Fibroblast of lung (primary cell): ENCODE measurements around the gene PDZD7. TPM values are rescaled to one million over a fixed set of nuclear protein-coding genes. Genes with fewer than 3 reads are reported as not detected.

ENCODE experiments used
- DNase-seq, 2 donors: peaks; one replicate each; pipeline versions ENCODE4 v3.0.0 to v3.0.0-alpha.2; 2010; ENCODE audit warnings: low read depth in 2 of 2
- H2AFZ ChIP-seq: 2 replicates; pipeline ENCODE4 v1.5.1; 2012; ENCODE audit warnings: low read length, control low read depth, inconsistent platforms
- H3K27ac ChIP-seq: 2 replicates; pipeline ENCODE4 v1.5.1; 2011; ENCODE audit warnings: low read length, control low read depth; ENCODE audit not compliant: insufficient read depth
- H3K27me3 ChIP-seq: 2 replicates; pipeline ENCODE4 v1.5.1; 2011; ENCODE audit warnings: mild to moderate bottlenecking, low read length; ENCODE audit not compliant: control insufficient read depth, insufficient read depth
- H3K36me3 ChIP-seq: 2 replicates; pipeline ENCODE4 v1.5.1; 2011; ENCODE audit warnings: low read length; ENCODE audit not compliant: control insufficient read depth, insufficient read depth
- H3K4me1 ChIP-seq: 2 replicates; pipeline ENCODE4 v1.5.1; 2011; ENCODE audit warnings: low read length; ENCODE audit not compliant: control insufficient read depth, insufficient read depth; ENCODE audit errors: extremely low read depth
- H3K4me2 ChIP-seq: 2 replicates; pipeline ENCODE4 v1.5.1; 2011; ENCODE audit warnings: low read length, control low read depth; ENCODE audit not compliant: insufficient read depth; ENCODE audit errors: extremely low read depth
- H3K4me3 ChIP-seq, 4 experiments: fragments of 200-600 bp in 1 of 4; sonication (generic) in 1 of 4; replicated peaks in 1 of 4; 2 replicates each; pipeline ENCODE4 v1.5.1; 2011 to 2016; ENCODE audit warnings: low read length in 4 of 4, low read depth in 3 of 4, mild to moderate bottlenecking in 3 of 4, control low read depth in 2 of 4, inconsistent platforms in 1 of 4, mixed read lengths in 1 of 4; ENCODE audit not compliant: insufficient read depth in 1 of 4; ENCODE audit errors: control extremely low read depth in 1 of 4
- H3K79me2 ChIP-seq: 2 replicates; pipeline ENCODE4 v1.5.1; 2012; ENCODE audit warnings: mild to moderate bottlenecking, low read length, inconsistent platforms; ENCODE audit not compliant: control insufficient read depth, insufficient read depth
- H3K9ac ChIP-seq: 2 replicates; pipeline ENCODE4 v1.5.1; 2011; ENCODE audit warnings: mild to moderate bottlenecking, low read length, control low read depth; ENCODE audit not compliant: insufficient read depth
- H3K9me3 ChIP-seq: 2 replicates; pipeline ENCODE4 v1.5.1; 2012; ENCODE audit warnings: low read depth, low read length; ENCODE audit not compliant: control insufficient read depth, insufficient read depth
- H4K20me1 ChIP-seq: 2 replicates; pipeline ENCODE4 v1.5.1; 2011; ENCODE audit warnings: low read length; ENCODE audit not compliant: control insufficient read depth, insufficient read depth; ENCODE audit errors: extremely low read depth
- EZH2 ChIP-seq: IDR thresholded peaks from 2 replicates; pipeline ENCODE4 v1.5.1; 2012; ENCODE audit warnings: low read length, control low read depth, mild to moderate bottlenecking; ENCODE audit errors: missing control alignments
- polyA plus RNA-seq, 2 donors: library from polyadenylated mRNA; depleted of rRNA in 1 of 2; stranded (reverse) in 1 of 2; unstranded in 1 of 2; fragments of >200 nt; gene quantifications; 2 replicates each; pipeline ENCODE4 v1.2.1, GENCODE V29; 2011 to 2012; ENCODE audit warnings: missing spikeins in 1 of 2
- total RNA-seq: library from RNA; depleted of rRNA; stranded (reverse); fragments of >200 nt; gene quantifications from 2 replicates; pipeline ENCODE4 v1.2.1, GENCODE V29; 2014
- TF ChIP-seq, protein P1 (sequence below), 2 donors: IDR thresholded peaks in 1 of 2; conservative IDR thresholded peaks in 1 of 2; 1 replicate in 1 of 2; 2 replicates in 1 of 2; pipeline ENCODE4 v1.5.1; 2011 to 2012; ENCODE audit warnings: low read length in 2 of 2, control low read depth in 1 of 2, inconsistent platforms in 1 of 2, low read depth in 1 of 2, mild to moderate bottlenecking in 1 of 2

PDZD7 gene
- total and polyA plus RNA-seq, 2 donors (not counting 1 experiment from before 2014, with no cell fraction given), result 0.42 to 1.3 TPM

DNA sequence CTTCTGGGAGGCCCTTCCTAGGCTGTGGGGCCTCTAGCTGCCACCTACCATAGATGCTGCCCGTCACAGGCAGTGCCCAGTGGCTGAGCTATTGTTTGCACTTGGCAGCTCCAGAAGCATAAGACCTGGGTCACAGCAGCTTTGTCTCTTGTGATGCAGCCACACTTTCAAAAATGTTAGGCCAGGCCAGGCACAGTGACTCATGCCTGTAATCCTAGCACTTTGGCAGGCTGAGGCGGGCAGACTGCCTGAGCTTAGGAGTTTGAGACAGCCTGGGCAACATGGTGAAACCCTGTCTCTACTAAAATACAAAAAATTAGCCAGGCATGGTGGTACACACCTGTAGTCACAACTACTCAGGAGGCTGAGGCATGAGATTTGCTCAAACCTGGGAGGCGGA is 21.4 kb upstream of the PDZD7 start:
- no peak overlapping the region for H3K9ac ChIP-seq

DNA sequence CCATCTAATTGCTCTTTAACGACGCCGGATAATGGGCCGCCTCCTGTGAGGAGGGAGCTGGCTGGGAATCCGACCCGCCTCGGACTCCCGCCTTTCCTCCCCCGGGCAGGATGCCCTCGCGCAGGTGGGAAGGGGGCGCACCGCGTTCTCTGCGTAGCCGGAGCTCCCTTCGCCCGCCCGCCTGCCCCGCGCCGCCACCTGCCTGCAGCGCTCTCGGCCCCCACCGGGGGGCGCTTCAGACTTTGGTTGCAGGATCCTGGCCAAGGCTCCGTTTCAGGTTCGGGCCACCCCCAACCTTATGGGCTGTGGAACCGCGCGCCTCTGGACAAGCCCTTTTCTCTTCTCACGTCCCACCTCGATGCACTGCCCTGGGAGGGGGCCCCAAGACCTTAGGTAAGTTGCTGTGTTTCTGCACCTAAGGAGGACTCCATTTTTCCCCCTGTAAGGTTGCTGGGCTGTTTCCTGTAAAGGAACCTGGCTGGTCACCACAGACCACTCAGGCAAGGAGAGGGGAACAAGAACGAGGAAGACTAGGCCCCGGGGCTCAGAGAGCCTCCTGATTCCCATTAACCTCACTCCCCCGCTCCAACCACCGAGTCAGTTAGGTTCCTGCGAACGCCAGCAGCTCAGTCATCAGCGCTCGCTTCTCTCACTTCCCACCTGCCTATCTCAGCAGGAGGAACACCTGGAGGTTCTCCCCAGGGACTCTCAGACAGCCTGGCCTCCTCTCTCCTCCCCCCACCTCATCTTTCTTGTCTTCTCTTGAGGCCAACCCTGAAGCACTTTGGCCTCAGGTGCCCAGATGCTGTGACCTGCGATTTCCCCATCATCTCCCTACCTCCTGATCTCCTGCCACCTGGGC is 19.5 kb upstream of the PDZD7 start:
- peak; percentile 30 to 42 for DNase-seq
- no peaks in the 10 kb centered on the region for H3K9me3 ChIP-seq
- H3K4me1 ChIP-seq, result peaks cover 22% of the 10 kb centered on the region
- no peak overlapping the region for H2AFZ ChIP-seq
- peak overlapping the region; percentile 82 for H3K4me2 ChIP-seq
- no peak overlapping the region for H3K27ac ChIP-seq
- H3K27me3 ChIP-seq, result peaks cover 23% of the 10 kb centered on the region
- no peaks in the 10 kb centered on the region for H4K20me1 ChIP-seq
- H3K36me3 ChIP-seq, result no peaks in the 10 kb centered on the region
- H3K4me3 ChIP-seq, result peak overlapping the region in 3 of 4 experiments; percentile 9 to 37 (median 30)
- no peaks in the 10 kb centered on the region for H3K79me2 ChIP-seq
- H3K9ac ChIP-seq, result no peak overlapping the region
- no peak for TF ChIP-seq EZH2
- TF ChIP-seq, protein P1, sequence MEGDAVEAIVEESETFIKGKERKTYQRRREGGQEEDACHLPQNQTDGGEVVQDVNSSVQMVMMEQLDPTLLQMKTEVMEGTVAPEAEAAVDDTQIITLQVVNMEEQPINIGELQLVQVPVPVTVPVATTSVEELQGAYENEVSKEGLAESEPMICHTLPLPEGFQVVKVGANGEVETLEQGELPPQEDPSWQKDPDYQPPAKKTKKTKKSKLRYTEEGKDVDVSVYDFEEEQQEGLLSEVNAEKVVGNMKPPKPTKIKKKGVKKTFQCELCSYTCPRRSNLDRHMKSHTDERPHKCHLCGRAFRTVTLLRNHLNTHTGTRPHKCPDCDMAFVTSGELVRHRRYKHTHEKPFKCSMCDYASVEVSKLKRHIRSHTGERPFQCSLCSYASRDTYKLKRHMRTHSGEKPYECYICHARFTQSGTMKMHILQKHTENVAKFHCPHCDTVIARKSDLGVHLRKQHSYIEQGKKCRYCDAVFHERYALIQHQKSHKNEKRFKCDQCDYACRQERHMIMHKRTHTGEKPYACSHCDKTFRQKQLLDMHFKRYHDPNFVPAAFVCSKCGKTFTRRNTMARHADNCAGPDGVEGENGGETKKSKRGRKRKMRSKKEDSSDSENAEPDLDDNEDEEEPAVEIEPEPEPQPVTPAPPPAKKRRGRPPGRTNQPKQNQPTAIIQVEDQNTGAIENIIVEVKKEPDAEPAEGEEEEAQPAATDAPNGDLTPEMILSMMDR (conservative IDR thresholded peaks at IDR 0.05 in 1 of 2, IDR thresholded peaks at IDR 0.05 in 1 of 2; ENCODE audit: low read depth in 1 of 2, low read length in 2 of 2), result peak; percentile 72 to 83

More for the DNA sequence above, 21.4 kb upstream of the PDZD7 start:
- DNase-seq, result peak; percentile 77 to 78
- no peak for TF ChIP-seq EZH2
- TF ChIP-seq, protein P1 (conservative IDR thresholded peaks at IDR 0.05 in 1 of 2, IDR thresholded peaks at IDR 0.05 in 1 of 2; ENCODE audit: low read depth in 1 of 2, low read length in 2 of 2), result no peak
- H3K4me2 ChIP-seq, result peak overlapping the region; percentile 19
- H3K4me3 ChIP-seq, result no peak overlapping the region
- peaks cover 22% of the 10 kb centered on the region for H3K27me3 ChIP-seq
- H3K79me2 ChIP-seq, result no peaks in the 10 kb centered on the region
- no peak overlapping the region for H2AFZ ChIP-seq
- H3K27ac ChIP-seq, result no peak overlapping the region
- H3K4me1 ChIP-seq, result peaks cover 22% of the 10 kb centered on the region
- peaks cover 2% of the 10 kb centered on the region for H3K36me3 ChIP-seq
- no peaks in the 10 kb centered on the region for H4K20me1 ChIP-seq
- H3K9me3 ChIP-seq, result no peaks in the 10 kb centered on the region

DNA sequence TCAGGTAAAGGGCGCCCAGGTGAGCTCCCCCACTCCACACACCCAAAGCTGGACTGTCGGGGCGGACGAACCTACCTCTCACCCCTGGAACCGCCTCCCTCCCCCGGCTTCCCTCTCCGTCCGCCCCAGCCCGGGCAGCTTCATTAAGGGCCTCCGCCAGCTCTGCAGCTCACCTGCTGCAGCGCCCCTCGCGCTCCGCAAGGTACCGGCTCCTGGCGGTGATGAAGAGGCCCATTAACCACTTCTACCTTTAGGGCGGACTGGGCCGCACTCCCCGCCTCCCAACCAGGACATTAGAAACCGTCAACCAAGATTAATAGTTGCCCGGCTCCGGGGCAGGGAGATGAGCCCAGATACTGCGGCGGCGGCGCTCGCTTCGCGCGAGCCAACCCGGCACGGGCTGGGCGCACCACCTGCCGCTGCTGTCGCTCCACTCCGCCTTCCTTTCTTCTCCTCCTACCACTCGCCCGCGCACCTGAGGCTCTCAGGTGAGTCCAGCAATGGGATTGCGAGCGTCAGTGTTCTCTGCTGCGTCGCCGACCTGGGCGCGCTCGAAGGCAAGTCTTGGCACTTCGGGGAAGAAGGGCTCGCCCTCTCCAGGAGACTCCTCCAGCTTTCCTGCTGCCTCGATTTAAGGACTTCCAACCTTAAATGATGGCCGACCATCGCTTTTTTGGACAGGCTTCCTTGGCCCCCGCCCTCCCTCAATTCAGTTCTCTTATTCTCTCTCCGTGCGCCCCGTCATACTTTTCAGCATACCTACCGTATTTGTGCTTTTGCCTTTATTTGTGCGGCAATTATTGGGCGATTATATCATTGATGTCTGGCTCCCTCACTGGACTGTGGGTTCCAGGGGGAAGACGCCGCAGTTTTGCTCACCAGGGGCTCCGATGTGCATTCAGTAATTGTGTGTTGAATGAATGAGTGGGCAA is 17.3 kb upstream of the PDZD7 start:
- Histone ChIP-seq H2AFZ (no peak overlapping the region), H3K4me3 (no peak overlapping the region), H3K9ac (no peak overlapping the region), H3K36me3 (no peaks in the 10 kb centered on the region), H3K4me1 (peaks cover 15% of the 10 kb centered on the region), H4K20me1 (no peaks in the 10 kb centered on the region), H3K79me2 (no peaks in the 10 kb centered on the region), H3K9me3 (no peaks in the 10 kb centered on the region), H3K27ac (no peak overlapping the region), H3K27me3 (peaks cover 23% of the 10 kb centered on the region), H3K4me2 (no peak overlapping the region)
- TF ChIP-seq EZH2, result peak; percentile 69
- TF ChIP-seq, protein P1 (conservative IDR thresholded peaks at IDR 0.05 in 1 of 2, IDR thresholded peaks at IDR 0.05 in 1 of 2; ENCODE audit: low read depth in 1 of 2, low read length in 2 of 2), result no peak
- DNase-seq, result no peak
